ENCODE results near the gene CD300LG.

The CD300LG gene

DNA sequence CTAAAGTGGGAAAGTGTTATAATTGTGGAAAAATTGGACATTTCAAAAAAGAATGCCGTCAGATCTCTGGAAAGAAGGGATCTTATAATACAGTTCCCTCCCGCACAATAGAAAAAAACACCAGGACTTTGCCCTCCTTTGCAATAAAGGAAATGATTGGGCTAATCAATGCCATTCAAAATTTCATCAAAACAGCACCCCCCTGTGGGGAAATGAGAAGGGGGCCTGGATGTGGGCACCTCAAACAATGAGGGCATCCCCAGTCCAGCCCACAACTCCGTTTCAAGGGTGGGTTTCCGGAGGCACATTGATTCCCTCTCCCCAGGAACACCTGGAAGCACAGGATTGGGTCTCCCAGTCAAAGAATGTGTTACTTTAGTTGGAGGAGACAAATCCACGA, 26.1 kb downstream of the CD300LG start:
- Histone ChIP-seq H3K27ac (ENCODE audit: low read depth, low read length) (no peak overlapping the region), H3K4me3 (ENCODE audit: low read depth in 1 of 2, low read length in 2 of 2) (no peak overlapping the region), H3K4me1 (ENCODE audit: insufficient read depth, low read length) (no peaks in the 10 kb centered on the region), H3K9ac (ENCODE audit: low read length) (no peak overlapping the region), H3K9me3 (ENCODE audit: low read length) (no peaks in the 10 kb centered on the region), H3K27me3 (ENCODE audit: control insufficient read depth in 1 of 2, insufficient read depth in 2 of 2, low read length in 2 of 2) (no peaks in the 10 kb centered on the region), H3K36me3 (ENCODE audit: insufficient read depth, low read length) (peaks cover 11% of the 10 kb centered on the region)

DNA sequence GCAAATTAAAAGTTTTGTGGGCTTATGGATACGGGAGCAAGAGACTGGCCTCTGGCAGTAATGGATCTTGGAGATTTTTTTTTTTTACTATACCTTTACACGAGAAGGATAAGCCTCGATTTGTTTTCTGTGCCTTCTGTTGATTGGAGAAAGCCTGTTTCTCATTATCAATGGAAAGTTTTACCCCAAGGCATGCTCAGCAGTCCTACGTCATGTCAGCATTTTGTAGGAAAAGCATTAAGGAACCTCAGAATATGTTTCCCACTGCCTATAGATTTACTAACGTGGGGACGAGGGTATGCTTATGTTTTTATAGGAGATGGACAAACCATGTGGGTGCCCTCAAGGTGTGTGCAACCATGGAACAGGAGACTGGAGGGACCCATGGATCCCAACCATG, 26.8 kb downstream of the CD300LG start:
- H3K36me3 ChIP-seq (ENCODE audit: insufficient read depth, low read length): peaks cover 11% of the 10 kb centered on the region
- H3K27me3 ChIP-seq (ENCODE audit: control insufficient read depth in 1 of 2, insufficient read depth in 2 of 2, low read length in 2 of 2): no peaks in the 10 kb centered on the region
- no peak overlapping the region for H3K27ac ChIP-seq (ENCODE audit: low read depth, low read length)
- H3K4me3 ChIP-seq (ENCODE audit: low read depth in 1 of 2, low read length in 2 of 2): no peak overlapping the region
- no peaks in the 10 kb centered on the region for H3K9me3 ChIP-seq (ENCODE audit: low read length)
- H3K9ac ChIP-seq (ENCODE audit: low read length): no peak overlapping the region
- peaks cover 2% of the 10 kb centered on the region for H3K4me1 ChIP-seq (ENCODE audit: insufficient read depth, low read length)

DNA sequence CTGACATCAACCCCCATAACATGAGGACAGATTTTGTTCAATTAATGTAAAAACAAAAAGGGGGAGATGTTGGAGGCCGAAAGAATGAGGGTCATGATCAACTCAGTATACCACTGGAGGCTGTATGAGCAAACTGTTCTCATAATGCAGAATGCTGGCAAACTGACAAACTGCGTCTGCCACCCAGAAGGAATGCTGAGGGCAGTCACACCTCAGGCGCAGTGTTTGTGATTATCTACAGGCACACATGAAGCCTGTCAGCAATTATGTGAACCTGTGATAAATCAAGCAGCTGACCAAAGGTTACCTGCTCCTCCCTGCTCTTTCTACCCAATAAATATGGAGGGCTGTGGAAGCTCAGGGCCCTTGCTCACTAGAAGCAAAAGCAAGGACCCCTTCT, 27.3 kb downstream of the CD300LG start:
- H3K36me3 ChIP-seq (ENCODE audit: insufficient read depth, low read length): peaks cover 15% of the 10 kb centered on the region
- no peak overlapping the region for H3K9ac ChIP-seq (ENCODE audit: low read length)
- no peaks in the 10 kb centered on the region for H3K27me3 ChIP-seq (ENCODE audit: control insufficient read depth in 1 of 2, insufficient read depth in 2 of 2, low read length in 2 of 2)
- H3K27ac ChIP-seq (ENCODE audit: low read depth, low read length): no peak overlapping the region
- peaks cover 4% of the 10 kb centered on the region for H3K4me1 ChIP-seq (ENCODE audit: insufficient read depth, low read length)
- H3K9me3 ChIP-seq (ENCODE audit: low read length): no peaks in the 10 kb centered on the region
- no peak overlapping the region for H3K4me3 ChIP-seq (ENCODE audit: low read depth in 1 of 2, low read length in 2 of 2)

DNA sequence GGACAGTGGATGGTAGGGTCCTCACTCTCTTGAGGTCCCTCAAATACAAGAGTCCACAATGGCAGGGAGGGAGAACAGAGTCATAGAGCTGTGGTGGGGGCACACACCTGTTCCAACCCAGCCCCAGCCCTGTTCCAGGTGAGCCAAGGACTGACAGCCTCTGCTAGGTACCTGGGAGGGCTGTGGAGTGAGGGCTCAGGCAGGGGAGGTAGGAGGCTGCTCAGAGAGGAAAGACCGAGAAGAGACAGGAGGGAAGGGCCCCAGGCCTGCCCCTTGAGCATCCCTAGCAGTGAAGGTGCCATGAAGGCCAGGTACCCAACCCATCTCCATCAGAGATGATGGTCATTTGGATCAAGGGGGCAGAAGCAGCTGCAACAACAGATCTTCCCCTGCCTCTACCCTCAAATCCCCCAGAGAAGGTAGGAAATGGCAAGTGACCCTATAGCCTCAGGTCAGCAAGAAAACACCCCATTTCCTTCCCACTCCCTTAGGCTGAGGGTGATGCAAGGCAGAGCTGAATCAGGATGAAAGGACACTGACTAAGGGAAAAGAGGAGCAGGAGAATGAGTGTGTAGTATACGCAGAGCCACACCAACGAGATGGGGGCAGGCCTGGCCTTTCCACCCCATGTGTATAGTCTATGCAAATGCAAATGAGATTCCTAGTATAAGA, 28.6 kb downstream of the CD300LG start:
- Histone ChIP-seq H3K27ac (ENCODE audit: low read depth, low read length) (no peak overlapping the region), H3K9me3 (ENCODE audit: low read length) (no peaks in the 10 kb centered on the region), H3K27me3 (ENCODE audit: control insufficient read depth in 1 of 2, insufficient read depth in 2 of 2, low read length in 2 of 2) (no peaks in the 10 kb centered on the region), H3K4me1 (ENCODE audit: insufficient read depth, low read length) (peaks cover 4% of the 10 kb centered on the region), H3K4me3 (ENCODE audit: low read depth in 1 of 2, low read length in 2 of 2) (no peak overlapping the region), H3K36me3 (ENCODE audit: insufficient read depth, low read length) (peaks cover 27% of the 10 kb centered on the region), H3K9ac (ENCODE audit: low read length) (no peak overlapping the region)

DNA sequence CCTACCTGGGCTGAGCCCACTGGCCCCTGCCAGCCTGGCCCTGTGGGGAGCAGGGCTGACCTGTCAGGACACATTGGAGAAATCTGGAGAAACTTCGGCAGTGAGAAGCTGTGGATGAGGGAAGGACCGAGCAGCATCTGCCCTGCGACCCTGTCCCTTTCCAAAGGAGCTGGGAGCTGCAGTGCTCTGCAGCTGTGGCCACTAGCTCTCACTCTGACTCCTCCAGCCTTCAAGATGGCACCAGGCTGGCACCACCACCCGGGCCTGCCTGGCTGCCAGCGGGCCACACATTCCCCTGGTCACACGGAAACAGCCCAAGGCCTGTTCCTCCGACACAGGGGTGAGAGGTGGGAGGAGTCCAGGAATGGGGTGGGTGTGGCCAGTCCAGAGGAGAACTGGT, 30.1 kb downstream of the CD300LG start:
- Histone ChIP-seq H3K36me3 (ENCODE audit: insufficient read depth, low read length) (peaks cover 27% of the 10 kb centered on the region), H3K4me3 (ENCODE audit: low read depth in 1 of 2, low read length in 2 of 2) (no peak overlapping the region), H3K9ac (ENCODE audit: low read length) (no peak overlapping the region), H3K27ac (ENCODE audit: low read depth, low read length) (no peak overlapping the region), H3K9me3 (ENCODE audit: low read length) (no peaks in the 10 kb centered on the region), H3K4me1 (ENCODE audit: insufficient read depth, low read length) (peaks cover 4% of the 10 kb centered on the region), H3K27me3 (ENCODE audit: control insufficient read depth in 1 of 2, insufficient read depth in 2 of 2, low read length in 2 of 2) (no peaks in the 10 kb centered on the region)

DNA sequence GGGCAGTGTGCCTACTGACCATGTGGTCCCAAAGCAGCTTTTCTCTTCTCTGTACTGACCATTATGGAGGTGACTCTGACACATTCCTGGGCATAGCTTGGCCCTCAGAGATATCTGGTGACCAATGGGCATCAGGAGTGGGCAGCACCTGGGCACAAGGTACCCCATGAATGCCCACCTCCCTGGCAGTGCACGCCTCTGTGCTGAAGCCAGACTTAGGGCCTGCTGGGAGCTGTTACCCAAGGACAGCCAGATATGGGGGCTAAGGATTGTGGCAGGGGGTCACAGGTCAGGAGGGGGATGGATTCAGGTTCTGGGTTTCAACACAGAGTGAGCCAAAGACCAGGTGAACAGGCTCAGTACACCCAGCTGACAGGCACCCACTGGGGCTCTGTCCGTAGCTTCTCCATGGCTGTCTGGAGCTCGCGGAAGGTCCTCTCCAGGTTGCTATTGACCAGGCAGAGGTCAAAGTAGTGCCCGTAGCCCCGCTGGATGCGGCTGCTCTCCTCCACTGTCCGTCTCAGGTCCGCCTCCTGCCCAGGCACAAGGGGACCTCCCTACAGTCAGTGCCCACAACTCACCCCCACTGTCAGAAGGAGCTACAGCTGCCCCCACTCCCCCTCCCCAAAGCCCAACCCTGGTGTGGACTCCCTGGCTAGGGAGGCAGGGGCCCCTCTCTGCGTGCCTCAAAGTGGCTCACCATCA, 30.6 kb downstream of the CD300LG start:
- H3K9me3 ChIP-seq (ENCODE audit: low read length): no peaks in the 10 kb centered on the region
- no peak overlapping the region for H3K9ac ChIP-seq (ENCODE audit: low read length)
- H3K4me1 ChIP-seq (ENCODE audit: insufficient read depth, low read length): peaks cover 4% of the 10 kb centered on the region
- no peaks in the 10 kb centered on the region for H3K27me3 ChIP-seq (ENCODE audit: control insufficient read depth in 1 of 2, insufficient read depth in 2 of 2, low read length in 2 of 2)
- no peak overlapping the region for H3K27ac ChIP-seq (ENCODE audit: low read depth, low read length)
- no peak overlapping the region for H3K4me3 ChIP-seq (ENCODE audit: low read depth in 1 of 2, low read length in 2 of 2)
- peaks cover 27% of the 10 kb centered on the region for H3K36me3 ChIP-seq (ENCODE audit: insufficient read depth, low read length)

DNA sequence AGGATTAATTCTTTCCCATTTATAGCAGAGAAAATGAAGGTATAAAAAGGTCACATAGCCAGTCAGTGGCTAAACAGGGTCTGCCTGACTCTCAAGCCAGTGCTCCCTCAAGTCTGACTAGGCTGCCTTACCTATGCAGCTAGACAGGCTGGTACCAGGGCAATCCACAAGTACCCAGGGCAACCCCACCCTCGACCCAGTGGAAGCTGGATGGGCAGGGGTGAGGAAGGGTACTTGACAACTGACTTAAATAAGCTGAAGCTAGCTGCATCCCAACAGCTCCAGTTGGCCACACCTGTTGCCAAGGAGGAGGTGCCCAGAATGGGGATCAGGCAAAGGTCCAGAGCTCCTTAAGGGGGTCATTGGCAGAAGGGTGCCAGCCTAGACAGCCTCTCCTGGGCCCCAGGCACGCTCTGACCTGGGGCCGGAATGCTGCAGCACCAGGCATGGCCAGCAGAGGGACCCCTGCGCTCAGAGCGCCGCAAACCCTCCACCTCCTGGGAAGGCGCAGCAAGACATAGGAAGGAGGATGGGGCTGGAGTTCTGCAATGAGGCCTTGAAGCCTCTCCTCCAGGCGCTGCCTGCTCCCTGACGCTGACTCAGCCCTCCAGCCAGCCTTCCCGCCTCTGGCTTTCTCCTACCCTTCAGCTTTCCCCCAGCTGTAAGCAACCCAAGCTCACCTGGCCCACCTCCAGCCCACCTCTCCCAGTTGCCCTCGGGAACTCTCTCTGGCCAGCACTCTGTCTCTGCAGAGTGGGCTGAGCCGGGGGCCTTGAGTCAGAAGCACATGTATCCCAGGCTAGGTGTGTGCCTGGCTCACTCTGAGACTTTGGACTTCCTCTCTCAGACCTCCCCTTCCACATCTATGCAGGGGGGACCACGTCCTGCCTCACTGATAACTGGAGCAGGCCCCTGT, 31.5 kb downstream of the CD300LG start:
- H3K27me3 ChIP-seq (ENCODE audit: control insufficient read depth in 1 of 2, insufficient read depth in 2 of 2, low read length in 2 of 2): no peaks in the 10 kb centered on the region
- H3K4me1 ChIP-seq (ENCODE audit: insufficient read depth, low read length): peaks cover 4% of the 10 kb centered on the region
- H3K36me3 ChIP-seq (ENCODE audit: insufficient read depth, low read length): peaks cover 27% of the 10 kb centered on the region
- no peak overlapping the region for H3K27ac ChIP-seq (ENCODE audit: low read depth, low read length)
- no peaks in the 10 kb centered on the region for H3K9me3 ChIP-seq (ENCODE audit: low read length)
- H3K4me3 ChIP-seq (ENCODE audit: low read depth in 1 of 2, low read length in 2 of 2): no peak overlapping the region
- no peak overlapping the region for H3K9ac ChIP-seq (ENCODE audit: low read length)

DNA sequence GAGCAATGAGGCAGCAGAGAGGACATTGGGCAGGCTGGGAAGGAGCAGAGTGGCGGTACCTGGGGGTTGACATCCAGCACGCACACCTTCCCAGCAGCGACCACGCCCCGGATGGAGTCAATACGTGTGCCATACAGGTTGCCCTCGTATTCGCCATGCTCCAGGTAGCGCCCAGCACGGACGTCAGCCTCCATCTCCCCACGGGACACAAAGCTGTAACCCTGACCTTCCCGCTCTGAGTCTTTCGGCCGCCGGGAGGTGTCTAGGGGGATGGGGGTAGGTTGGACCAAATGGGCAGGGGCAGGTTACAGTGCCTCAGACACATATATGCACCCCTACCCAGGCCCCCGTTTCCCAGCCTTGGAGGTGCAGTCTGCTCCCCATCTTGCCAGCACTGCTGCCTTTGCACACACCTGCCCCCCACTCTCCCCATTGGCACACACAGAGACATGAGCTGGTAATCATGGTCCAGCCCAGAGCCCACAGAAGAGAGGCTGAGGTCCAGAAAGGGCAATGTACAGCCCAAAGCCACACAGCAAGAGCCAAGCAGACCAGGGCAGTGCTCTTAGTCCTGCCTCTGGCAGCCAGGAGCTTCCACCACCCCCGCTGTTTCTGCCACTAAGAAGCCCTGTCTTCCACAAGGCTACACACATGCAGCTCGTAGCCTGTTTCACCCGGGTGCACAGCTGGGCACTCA, 32.9 kb downstream of the CD300LG start:
- no peak overlapping the region for H3K27ac ChIP-seq (ENCODE audit: low read depth, low read length)
- no peak overlapping the region for H3K9ac ChIP-seq (ENCODE audit: low read length)

DNA sequence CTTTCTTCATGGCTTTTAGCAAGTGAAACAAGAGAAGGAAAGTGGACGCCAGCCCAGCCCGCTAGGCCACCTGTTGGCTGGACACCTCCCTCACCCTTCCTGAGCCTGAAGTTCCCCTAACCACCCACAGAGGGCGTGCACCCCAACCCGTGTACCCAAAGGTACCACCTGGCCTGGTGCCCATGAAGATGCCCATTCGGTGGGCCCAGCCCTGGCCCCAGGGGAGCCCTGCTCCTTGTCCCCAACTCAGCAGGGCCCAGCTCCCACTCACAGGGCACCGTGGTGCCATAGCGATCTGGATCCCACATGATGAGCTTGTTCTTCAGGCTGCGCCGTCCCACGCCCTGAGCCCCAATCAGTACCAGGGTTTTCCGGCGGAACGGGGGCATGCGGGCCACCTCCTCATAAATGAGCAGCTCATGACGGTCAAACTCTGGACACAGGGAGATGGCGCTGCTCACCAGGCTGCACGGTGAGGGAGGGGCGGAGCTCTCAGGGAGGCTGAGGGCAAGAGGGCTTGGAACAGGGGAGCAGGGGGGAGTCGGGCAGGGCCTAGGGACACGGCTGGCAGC, 33.5 kb downstream of the CD300LG start:
- Histone ChIP-seq H3K36me3 (ENCODE audit: insufficient read depth, low read length) (peaks cover 27% of the 10 kb centered on the region), H3K27ac (ENCODE audit: low read depth, low read length) (no peak overlapping the region), H3K9me3 (ENCODE audit: low read length) (no peaks in the 10 kb centered on the region), H3K4me3 (ENCODE audit: low read depth in 1 of 2, low read length in 2 of 2) (no peak overlapping the region), H3K4me1 (ENCODE audit: insufficient read depth, low read length) (peaks cover 4% of the 10 kb centered on the region), H3K27me3 (ENCODE audit: control insufficient read depth in 1 of 2, insufficient read depth in 2 of 2, low read length in 2 of 2) (no peaks in the 10 kb centered on the region), H3K9ac (ENCODE audit: low read length) (no peak overlapping the region)

More for the DNA sequence above, 32.9 kb downstream of the CD300LG start:
- H3K9me3 ChIP-seq (ENCODE audit: low read length): no peaks in the 10 kb centered on the region
- H3K4me1 ChIP-seq (ENCODE audit: insufficient read depth, low read length): peaks cover 4% of the 10 kb centered on the region
- no peaks in the 10 kb centered on the region for H3K27me3 ChIP-seq (ENCODE audit: control insufficient read depth in 1 of 2, insufficient read depth in 2 of 2, low read length in 2 of 2)
- peaks cover 27% of the 10 kb centered on the region for H3K36me3 ChIP-seq (ENCODE audit: insufficient read depth, low read length)
- H3K4me3 ChIP-seq (ENCODE audit: low read depth in 1 of 2, low read length in 2 of 2): no peak overlapping the region

DNA sequence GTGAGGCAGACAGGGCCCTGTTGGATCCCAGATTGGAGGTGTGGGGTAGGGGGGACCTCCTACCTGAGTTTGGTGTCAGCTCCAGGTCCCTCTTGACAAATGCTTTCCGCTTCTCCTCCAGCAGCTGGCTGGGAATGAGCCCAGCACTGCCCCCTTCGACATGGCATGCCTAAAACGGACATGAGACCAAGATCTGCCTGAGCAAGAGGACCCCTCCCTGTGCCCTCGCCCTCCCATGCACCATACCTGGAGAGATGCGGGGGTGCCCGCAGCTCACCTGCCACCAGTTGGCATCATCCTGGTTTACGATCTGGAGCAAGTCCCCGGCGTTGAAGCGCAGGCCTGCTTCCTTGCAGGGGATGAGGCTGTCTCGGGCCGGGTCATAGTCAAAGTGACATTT, 34.2 kb downstream of the CD300LG start:
- Histone ChIP-seq H3K36me3 (ENCODE audit: insufficient read depth, low read length) (peaks cover 27% of the 10 kb centered on the region), H3K9ac (ENCODE audit: low read length) (no peak overlapping the region)

More for the DNA sequence above, 34.2 kb downstream of the CD300LG start:
- no peaks in the 10 kb centered on the region for H3K27me3 ChIP-seq (ENCODE audit: control insufficient read depth in 1 of 2, insufficient read depth in 2 of 2, low read length in 2 of 2)
- peaks cover 4% of the 10 kb centered on the region for H3K4me1 ChIP-seq (ENCODE audit: insufficient read depth, low read length)
- H3K27ac ChIP-seq (ENCODE audit: low read depth, low read length): no peak overlapping the region
- H3K9me3 ChIP-seq (ENCODE audit: low read length): no peaks in the 10 kb centered on the region
- no peak overlapping the region for H3K4me3 ChIP-seq (ENCODE audit: low read depth in 1 of 2, low read length in 2 of 2)

Data from muscle layer of colon (tissue), 2 donors.